ENCODE data around the gene OR2B6. TPM values are rescaled to one million over a fixed set of nuclear protein-coding genes. Genes with fewer than 3 reads are reported as not detected.
"Not testable (repeated sequence)": the region's sequence is repeated elsewhere in the genome, so short reads cannot be mapped to it uniquely, and the experiment has no call there.

The OR2B6 gene
- 0.09 TPM for total RNA-seq
- under 1 TPM in 2 of 8 donors, not detected in 6; 0.15 to 0.20 TPM for polyA plus RNA-seq (ENCODE audit: insufficient read depth in 1 of 8, insufficient read length in 8 of 8, low replicate concordance in 1 of 8)
- long read RNA-seq, donor 1 = 0 reads
- long read RNA-seq, donor 2 = 0 reads
- long read RNA-seq, donor 3 = 0 reads
- long read RNA-seq, donor 4 = 0 reads
- long read RNA-seq, donor 5 = 0 reads
- long read RNA-seq, donor 6 = 0 reads
- long read RNA-seq, donor 7 = 0 reads
- long read RNA-seq, donor 8 = 0 reads
- long read RNA-seq, donor 9 = 0 reads
- long read RNA-seq, donor 10 = 0 reads
- long read RNA-seq, donor 11 = 0 reads

GRCh38 chr6:27956941-27957340 is at the start of gene OR2B6:
Gene OR2B6 (plus strand): TSS chr6:27957241. CDS start chr6:27957241, 0 bp downstream.
- no peaks in the 10 kb centered on the region for H3K9me3 ChIP-seq (replicated peaks; ENCODE audit: control insufficient read depth, low read depth, low read length)
- DNase-seq = no peak
- no peaks in the 10 kb centered on the region for H3K27me3 ChIP-seq (ENCODE audit: control insufficient read depth, insufficient read depth, low read length)
- no peak within 1 kb of the TSS for H3K4me3 ChIP-seq (ENCODE audit: low read length)
- H3K27ac ChIP-seq (ENCODE audit: low read length) = no peak within 1 kb of the TSS
- H3K36me3 ChIP-seq (ENCODE audit: control insufficient read depth, insufficient read depth, low read length) = no peaks in the 10 kb centered on the region
- 44% methylated on average over 1 of the region's 1 CpG for WGBS (ENCODE audit: insufficient coverage)
- H3K4me1 ChIP-seq (ENCODE audit: control insufficient read depth, insufficient read depth, low read length) = no peaks in the 10 kb centered on the region

- Histone ChIP-seq H3K9me3 (replicated peaks; ENCODE audit: control insufficient read depth, low read depth, low read length) (no peaks in the 10 kb centered on the region), H3K4me1 (ENCODE audit: control insufficient read depth, insufficient read depth, low read length) (no peaks in the 10 kb centered on the region), H3K4me3 (ENCODE audit: low read length) (no peak overlapping the region), H3K27me3 (ENCODE audit: control insufficient read depth, insufficient read depth, low read length) (no peaks in the 10 kb centered on the region), H3K27ac (ENCODE audit: low read length) (no peak overlapping the region), H3K36me3 (ENCODE audit: control insufficient read depth, insufficient read depth, low read length) (no peaks in the 10 kb centered on the region)
- DNase-seq = no peak
- no CpG with 5 or more reads among the region's 1 CpG for WGBS (ENCODE audit: insufficient coverage)
Measured at GRCh38 chr6:27908017-27908416, 49.0 kb upstream of the OR2B6 start.

GRCh38 chr6:27911956-27912446 is 45.0 kb upstream of the OR2B6 start, which contains the start of gene OR2B2:
Gene OR2B2 (minus strand): TSS chr6:27912396. CDS start chr6:27912319, 77 bp downstream.
- Histone ChIP-seq H3K27me3 (ENCODE audit: control insufficient read depth, insufficient read depth, low read length) (no peaks in the 10 kb centered on the region), H3K9me3 (replicated peaks; ENCODE audit: control insufficient read depth, low read depth, low read length) (no peaks in the 10 kb centered on the region), H3K27ac (ENCODE audit: low read length) (no peak within 1 kb of the TSS), H3K4me3 (ENCODE audit: low read length) (no peak within 1 kb of the TSS), H3K36me3 (ENCODE audit: control insufficient read depth, insufficient read depth, low read length) (no peaks in the 10 kb centered on the region), H3K4me1 (ENCODE audit: control insufficient read depth, insufficient read depth, low read length) (no peaks in the 10 kb centered on the region)
- no peak for DNase-seq
- no CpG with 5 or more reads among the region's 2 CpGs for WGBS (ENCODE audit: insufficient coverage)

GRCh38 chr6:27922949-27923348 is 34.1 kb upstream of the OR2B6 start:
- no peak overlapping the region for H3K4me3 ChIP-seq (ENCODE audit: low read length)
- H3K27me3 ChIP-seq (ENCODE audit: control insufficient read depth, insufficient read depth, low read length) = no peaks in the 10 kb centered on the region
- no peaks in the 10 kb centered on the region for H3K4me1 ChIP-seq (ENCODE audit: control insufficient read depth, insufficient read depth, low read length)
- no peaks in the 10 kb centered on the region for H3K36me3 ChIP-seq (ENCODE audit: control insufficient read depth, insufficient read depth, low read length)
- no peaks in the 10 kb centered on the region for H3K9me3 ChIP-seq (replicated peaks; ENCODE audit: control insufficient read depth, low read depth, low read length)
- no peak for DNase-seq
- no peak overlapping the region for H3K27ac ChIP-seq (ENCODE audit: low read length)

GRCh38 chr6:27924179-27924578 is 32.9 kb upstream of the OR2B6 start:
- H3K27ac ChIP-seq (ENCODE audit: low read length) = no peak overlapping the region
- H3K9me3 ChIP-seq (replicated peaks; ENCODE audit: control insufficient read depth, low read depth, low read length) = no peaks in the 10 kb centered on the region
- H3K4me1 ChIP-seq (ENCODE audit: control insufficient read depth, insufficient read depth, low read length) = no peaks in the 10 kb centered on the region
- no peaks in the 10 kb centered on the region for H3K27me3 ChIP-seq (ENCODE audit: control insufficient read depth, insufficient read depth, low read length)
- H3K4me3 ChIP-seq (ENCODE audit: low read length) = no peak overlapping the region
- WGBS (ENCODE audit: insufficient coverage) = no CpG with 5 or more reads among the region's 6 CpGs
- no peaks in the 10 kb centered on the region for H3K36me3 ChIP-seq (ENCODE audit: control insufficient read depth, insufficient read depth, low read length)
- no peak for DNase-seq

DNA sequence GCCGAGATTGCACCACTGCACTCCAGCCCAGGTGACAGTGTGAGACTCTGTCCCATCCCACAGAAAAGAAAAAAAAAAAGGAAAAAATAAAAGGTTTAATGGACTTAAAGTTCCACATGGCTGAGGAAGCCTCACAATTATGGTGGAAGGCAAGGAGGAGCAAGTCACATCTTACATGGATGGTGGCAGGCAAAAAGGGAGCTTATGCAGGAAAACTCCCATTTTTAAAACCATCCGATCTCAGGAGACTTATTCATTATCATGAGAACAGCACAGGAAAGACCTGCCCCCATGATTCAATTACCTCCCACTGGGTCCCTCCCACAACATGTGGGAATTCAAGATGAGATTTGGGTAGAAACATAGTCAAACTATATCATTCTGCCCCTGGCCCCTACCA is 29.0 kb upstream of the OR2B6 start:
- not testable (repeated sequence) for H3K4me3 ChIP-seq (ENCODE audit: low read length); H3K36me3 ChIP-seq (ENCODE audit: control insufficient read depth, insufficient read depth, low read length); DNase-seq; H3K9me3 ChIP-seq (replicated peaks; ENCODE audit: control insufficient read depth, low read depth, low read length); H3K27ac ChIP-seq (ENCODE audit: low read length); H3K4me1 ChIP-seq (ENCODE audit: control insufficient read depth, insufficient read depth, low read length); H3K27me3 ChIP-seq (ENCODE audit: control insufficient read depth, insufficient read depth, low read length)
- WGBS (ENCODE audit: insufficient coverage) = no CpG with 5 or more reads among the region's 2 CpGs

DNA sequence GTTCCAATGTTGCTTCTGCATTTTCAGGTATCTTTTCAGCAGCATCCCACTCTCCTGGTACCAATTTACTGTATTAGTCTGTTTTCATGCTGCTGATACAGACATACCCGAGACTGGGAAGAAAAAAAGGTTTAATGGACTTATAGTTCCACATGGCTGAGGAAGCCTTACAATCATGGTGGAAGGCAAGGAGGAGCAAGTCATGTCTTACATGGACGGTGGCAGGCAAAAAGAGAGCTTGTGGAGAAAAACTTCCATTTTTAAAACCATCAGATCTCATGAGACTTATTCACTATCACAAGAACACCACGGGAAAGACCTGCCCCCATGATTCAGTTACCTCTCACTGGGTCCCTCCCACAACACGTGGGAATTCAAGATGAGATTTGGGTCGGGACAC is 27.1 kb upstream of the OR2B6 start:
- H3K4me3 ChIP-seq (ENCODE audit: low read length); H3K27me3 ChIP-seq (ENCODE audit: control insufficient read depth, insufficient read depth, low read length); DNase-seq; H3K9me3 ChIP-seq (replicated peaks; ENCODE audit: control insufficient read depth, low read depth, low read length); H3K27ac ChIP-seq (ENCODE audit: low read length); H3K4me1 ChIP-seq (ENCODE audit: control insufficient read depth, insufficient read depth, low read length); H3K36me3 ChIP-seq (ENCODE audit: control insufficient read depth, insufficient read depth, low read length): not testable (repeated sequence)
- no CpG with 5 or more reads among the region's 5 CpGs for WGBS (ENCODE audit: insufficient coverage)

GRCh38 chr6:27931209-27931608 is 25.8 kb upstream of the OR2B6 start:
- no peaks in the 10 kb centered on the region for H3K27me3 ChIP-seq (ENCODE audit: control insufficient read depth, insufficient read depth, low read length)
- H3K4me3 ChIP-seq (ENCODE audit: low read length) = no peak overlapping the region
- WGBS (ENCODE audit: insufficient coverage) = no CpG with 5 or more reads among the region's 2 CpGs
- DNase-seq = no peak
- H3K27ac ChIP-seq (ENCODE audit: low read length) = no peak overlapping the region
- H3K4me1 ChIP-seq (ENCODE audit: control insufficient read depth, insufficient read depth, low read length) = no peaks in the 10 kb centered on the region
- H3K36me3 ChIP-seq (ENCODE audit: control insufficient read depth, insufficient read depth, low read length) = no peaks in the 10 kb centered on the region
- no peaks in the 10 kb centered on the region for H3K9me3 ChIP-seq (replicated peaks; ENCODE audit: control insufficient read depth, low read depth, low read length)

- Histone ChIP-seq H3K27ac (ENCODE audit: low read length) (no peak overlapping the region), H3K36me3 (ENCODE audit: control insufficient read depth, insufficient read depth, low read length) (no peaks in the 10 kb centered on the region), H3K27me3 (ENCODE audit: control insufficient read depth, insufficient read depth, low read length) (no peaks in the 10 kb centered on the region), H3K4me3 (ENCODE audit: low read length) (no peak overlapping the region), H3K4me1 (ENCODE audit: control insufficient read depth, insufficient read depth, low read length) (no peaks in the 10 kb centered on the region), H3K9me3 (replicated peaks; ENCODE audit: control insufficient read depth, low read depth, low read length) (no peaks in the 10 kb centered on the region)
- WGBS (ENCODE audit: insufficient coverage) = no CpG with 5 or more reads among the region's 1 CpG
- DNase-seq = no peak
Measured at GRCh38 chr6:27940766-27941165, 16.3 kb upstream of the OR2B6 start.

DNA sequence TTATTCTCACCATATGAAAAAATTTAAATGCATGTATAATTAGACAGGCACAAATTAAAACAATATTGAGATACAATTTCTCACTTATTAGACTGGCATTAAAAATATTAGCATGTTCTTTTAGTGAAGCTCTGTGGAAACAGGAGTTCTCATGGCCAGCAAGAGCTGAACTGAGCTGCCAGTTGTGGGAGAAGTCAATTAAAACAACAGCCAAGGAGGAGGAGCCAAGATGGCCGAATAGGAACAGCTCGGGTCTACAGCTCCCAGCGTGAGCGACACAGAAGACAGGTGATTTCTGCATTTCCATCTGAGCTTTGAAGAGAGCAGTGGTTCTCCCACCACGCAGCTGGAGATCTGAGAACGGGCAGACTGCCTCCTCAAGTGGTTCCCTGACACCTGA is 14.0 kb upstream of the OR2B6 start:
- H3K36me3 ChIP-seq (ENCODE audit: control insufficient read depth, insufficient read depth, low read length); H3K27me3 ChIP-seq (ENCODE audit: control insufficient read depth, insufficient read depth, low read length); H3K4me1 ChIP-seq (ENCODE audit: control insufficient read depth, insufficient read depth, low read length); H3K9me3 ChIP-seq (replicated peaks; ENCODE audit: control insufficient read depth, low read depth, low read length); DNase-seq; H3K27ac ChIP-seq (ENCODE audit: low read length); H3K4me3 ChIP-seq (ENCODE audit: low read length): not testable (repeated sequence)
- WGBS (ENCODE audit: insufficient coverage) = 12% methylated on average over 5 of the region's 6 CpGs

DNA sequence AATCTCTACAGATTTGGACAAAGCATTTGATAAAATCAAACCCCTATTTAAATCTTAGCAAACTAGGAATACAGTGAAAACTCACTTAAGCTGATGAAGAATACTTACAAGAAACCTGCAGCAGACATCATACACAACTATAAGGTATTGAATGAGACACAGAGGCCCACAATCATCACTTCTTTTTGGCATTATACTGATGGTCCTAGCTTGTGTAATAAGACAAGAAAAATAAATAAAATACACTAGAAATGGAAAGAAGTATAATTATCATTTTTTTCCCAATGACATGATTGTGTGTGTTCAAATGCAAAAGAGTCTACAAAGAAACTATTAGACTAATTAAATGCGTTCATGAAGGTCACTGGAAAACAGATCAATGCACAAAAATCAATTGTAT is 8.8 kb upstream of the OR2B6 start:
- Histone ChIP-seq H3K27ac (ENCODE audit: low read length) (no peak overlapping the region), H3K4me1 (ENCODE audit: control insufficient read depth, insufficient read depth, low read length) (no peaks in the 10 kb centered on the region), H3K9me3 (replicated peaks; ENCODE audit: control insufficient read depth, low read depth, low read length) (no peaks in the 10 kb centered on the region), H3K4me3 (ENCODE audit: low read length) (no peak overlapping the region), H3K27me3 (ENCODE audit: control insufficient read depth, insufficient read depth, low read length) (no peaks in the 10 kb centered on the region), H3K36me3 (ENCODE audit: control insufficient read depth, insufficient read depth, low read length) (no peaks in the 10 kb centered on the region)
- no peak for DNase-seq
- WGBS (ENCODE audit: insufficient coverage) = no CpG with 5 or more reads among the region's 1 CpG

Data from muscle of leg (tissue), 16 donors.